DMS153 (cell line): ENCODE results near the gene SEC61A2.
A peak's percentile ranks its signal among the peaks of the same experiment; 100 is the strongest.
"Not testable (repeated sequence)": the region's sequence is repeated elsewhere in the genome, so short reads cannot be mapped to it uniquely, and the experiment has no call there.

Experiments used
- DNase-seq: peaks from one replicate; lab custom pipeline; 2025; lab: John Stamatoyannopoulos, UW

SEC61A2 gene

DNA sequence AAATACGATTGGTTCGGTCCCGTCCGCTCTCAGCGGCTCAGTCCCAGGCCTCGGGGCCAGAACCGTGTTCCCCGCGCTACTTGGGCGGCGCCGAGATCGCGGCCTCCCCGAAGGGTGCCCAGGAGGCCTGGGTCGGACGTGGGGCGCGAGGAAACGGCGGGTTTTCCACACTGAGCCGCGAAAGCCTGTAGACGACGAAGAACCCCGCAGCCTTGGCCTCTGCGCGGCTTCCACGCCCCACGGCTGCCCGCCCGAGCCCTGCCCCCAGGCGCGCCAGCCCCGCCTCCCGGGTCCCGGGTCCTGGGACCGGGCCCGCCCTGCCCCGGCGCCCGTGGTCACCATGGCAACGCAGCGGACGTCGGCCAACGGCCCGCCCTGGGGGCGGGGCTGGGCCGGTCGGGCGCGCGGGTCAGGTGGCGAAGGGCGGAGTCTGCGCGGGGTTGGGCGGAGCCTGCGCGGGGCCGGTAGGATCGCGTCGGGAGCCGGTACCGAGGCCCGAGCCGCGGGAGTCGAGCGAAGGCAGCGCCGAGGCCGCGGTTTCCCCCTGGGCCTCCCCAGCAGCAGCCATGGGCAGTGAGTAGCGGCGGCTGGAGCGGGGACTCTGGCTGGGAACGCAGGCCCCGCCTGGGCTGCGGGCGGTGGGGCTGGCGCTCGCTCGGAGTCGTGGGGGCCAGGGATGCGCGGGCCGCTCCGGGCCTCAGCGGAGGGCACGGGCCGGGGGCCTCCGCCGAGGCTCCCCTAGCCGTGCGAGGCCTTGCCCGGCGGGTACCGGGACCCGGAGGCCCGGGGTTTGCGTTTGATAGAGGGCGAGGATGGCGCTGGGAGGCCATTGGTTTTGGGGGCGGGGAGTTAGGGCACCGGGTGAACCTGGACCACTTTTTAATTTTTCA is at the start of gene SEC61A2:
Gene SEC61A2, plus strand, starts transcription at position 456 of the 890 bp plus-strand sequence. Its CDS starts 111 bp downstream, at position 567.
- peak; percentile 46 for DNase-seq

DNA sequence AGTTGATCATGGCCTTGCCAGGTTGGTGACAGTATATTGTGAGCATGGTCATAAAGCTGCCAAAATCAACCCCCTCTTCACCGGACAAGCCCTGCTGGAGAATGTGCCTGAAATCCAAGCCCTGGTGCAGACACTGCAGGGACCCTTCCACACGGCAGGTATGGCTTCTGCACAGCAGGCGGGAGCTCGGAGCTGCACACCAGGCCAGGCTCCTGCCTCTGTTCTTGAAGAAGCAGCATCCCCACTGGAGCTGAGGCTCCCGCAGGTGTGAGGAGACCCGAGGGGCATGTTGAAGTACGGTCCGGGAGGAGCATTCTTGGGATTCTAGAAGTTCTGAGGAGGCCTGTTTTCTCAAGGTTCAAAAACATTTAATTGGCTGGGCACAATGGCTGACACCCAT is 48.0 kb upstream of the SEC61A2 start:
- no peak for DNase-seq

DNA sequence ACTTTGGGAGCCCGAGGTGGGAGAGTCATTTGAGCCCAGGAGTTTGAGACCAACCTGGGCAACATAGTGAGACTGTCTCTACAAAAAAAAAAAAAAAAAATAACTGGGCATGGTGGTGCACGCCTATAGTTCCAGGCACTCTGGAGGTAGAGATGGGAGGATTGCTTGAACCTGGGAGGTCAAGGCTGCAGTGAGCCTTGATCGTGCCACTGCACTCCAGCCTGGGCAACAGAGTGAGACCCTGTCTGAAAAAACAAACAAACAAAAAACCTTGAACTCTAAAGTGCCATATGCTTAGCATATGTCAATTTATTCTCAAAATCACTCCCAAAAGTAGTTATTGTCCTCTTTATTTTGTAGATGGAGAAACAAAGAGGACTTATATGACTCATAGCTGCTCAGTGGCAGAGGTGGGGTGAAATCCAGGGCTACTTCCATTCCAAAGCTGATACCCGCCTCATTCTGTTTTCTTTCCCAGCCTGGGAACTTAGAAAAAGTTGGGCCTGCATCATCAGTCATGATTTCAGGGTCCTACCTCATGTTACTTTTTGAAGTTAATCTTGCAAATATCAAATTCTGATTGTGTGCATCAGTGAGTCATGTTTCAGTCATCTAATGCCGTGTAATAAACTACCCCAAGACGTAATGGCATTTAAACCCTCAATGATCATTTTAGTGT is 47.5 kb upstream of the SEC61A2 start:
- DNase-seq, result no peak

DNA sequence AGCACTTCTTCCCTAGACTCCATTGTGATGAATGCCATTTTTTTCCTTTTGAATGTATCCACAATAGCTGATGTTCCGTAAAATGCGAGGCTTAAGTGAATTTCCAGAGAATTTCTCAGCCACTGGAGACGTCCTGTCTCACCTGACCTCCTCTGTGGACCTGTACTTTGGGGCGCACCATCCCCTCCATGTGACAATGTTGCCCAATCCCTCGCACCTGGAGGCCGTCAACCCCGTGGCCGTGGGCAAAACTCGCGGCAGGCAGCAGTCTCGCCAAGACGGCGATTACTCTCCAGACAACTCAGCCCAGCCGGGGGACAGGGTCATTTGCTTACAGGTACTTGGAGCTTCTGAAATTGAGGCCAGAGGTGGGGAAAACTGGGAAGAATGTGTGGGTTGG is 40.6 kb upstream of the SEC61A2 start:
- no peak for DNase-seq

DNA sequence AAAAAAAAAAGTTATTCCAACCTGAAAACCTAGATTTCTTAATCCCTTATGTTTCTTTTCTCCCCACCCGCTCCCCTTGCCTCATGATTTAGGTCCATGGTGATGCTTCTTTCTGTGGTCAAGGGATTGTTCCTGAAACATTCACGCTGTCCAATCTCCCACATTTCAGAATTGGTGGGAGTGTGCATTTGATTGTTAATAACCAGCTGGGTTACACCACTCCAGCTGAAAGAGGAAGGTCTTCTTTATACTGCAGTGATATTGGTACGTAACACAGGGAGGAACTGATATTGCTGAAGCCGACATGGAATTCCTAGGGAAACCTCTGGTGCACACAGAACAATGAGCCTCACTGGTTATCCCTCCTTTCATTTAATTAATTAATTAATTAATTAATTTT is 38.1 kb upstream of the SEC61A2 start:
- no peak for DNase-seq

DNA sequence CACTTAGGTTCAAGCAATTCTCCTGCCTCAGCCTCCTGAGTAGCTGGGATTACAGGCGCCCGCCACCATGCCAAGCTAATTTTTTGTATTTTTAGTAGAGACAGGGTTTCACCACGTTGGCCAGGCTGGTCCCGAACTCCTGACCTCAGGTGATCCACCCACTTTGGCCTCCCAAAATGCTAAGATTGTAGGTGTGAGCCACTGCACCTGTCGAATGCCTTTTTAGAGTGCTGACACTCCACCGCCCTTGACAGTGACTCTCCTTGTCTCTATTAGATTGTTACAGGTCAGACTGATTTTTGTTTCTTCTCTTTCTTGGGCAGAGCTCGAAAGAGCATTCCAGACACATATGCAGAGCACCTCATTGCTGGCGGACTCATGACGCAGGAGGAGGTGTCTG is 32.1 kb upstream of the SEC61A2 start:
- DNase-seq, result not testable (repeated sequence)

DNA sequence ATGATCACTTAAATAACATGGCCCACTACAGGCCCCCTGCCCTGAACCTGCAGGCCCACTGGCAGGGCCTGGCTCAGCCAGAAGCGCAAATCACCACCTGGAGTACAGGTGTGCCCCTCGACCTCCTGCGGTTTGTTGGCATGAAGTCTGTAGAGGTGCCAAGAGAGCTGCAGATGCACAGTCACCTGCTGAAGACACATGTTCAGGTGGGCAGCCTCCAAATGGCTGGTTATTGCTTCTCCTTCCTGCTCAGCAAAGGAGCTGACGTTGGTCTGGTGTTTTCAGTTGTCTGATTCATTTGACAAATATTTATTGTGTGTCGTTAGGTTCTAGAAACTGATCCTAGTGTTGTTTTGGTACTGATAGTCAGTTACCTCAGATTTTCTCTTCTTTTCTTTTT is 31.7 kb upstream of the SEC61A2 start:
- DNase-seq, result peak; percentile 8

DNA sequence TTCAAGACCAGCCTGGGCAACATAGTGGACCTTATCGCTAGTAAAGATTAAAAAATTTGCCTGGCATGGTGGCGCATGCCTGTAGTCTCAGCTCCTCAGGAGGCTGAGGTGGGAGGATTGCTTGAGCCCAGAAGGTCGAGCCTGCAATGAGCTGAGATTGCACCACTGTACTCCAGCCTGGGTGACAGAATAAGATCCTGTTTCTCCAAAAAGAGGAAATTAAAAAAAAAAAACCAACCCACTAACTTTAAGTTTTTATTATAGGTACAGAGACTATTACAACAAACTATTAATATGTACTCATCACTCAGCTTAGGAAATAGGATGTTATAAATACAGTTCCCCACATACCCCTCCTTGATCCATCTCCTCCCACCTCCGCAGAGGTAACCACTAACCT is 30.5 kb upstream of the SEC61A2 start:
- no peak for DNase-seq

DNA sequence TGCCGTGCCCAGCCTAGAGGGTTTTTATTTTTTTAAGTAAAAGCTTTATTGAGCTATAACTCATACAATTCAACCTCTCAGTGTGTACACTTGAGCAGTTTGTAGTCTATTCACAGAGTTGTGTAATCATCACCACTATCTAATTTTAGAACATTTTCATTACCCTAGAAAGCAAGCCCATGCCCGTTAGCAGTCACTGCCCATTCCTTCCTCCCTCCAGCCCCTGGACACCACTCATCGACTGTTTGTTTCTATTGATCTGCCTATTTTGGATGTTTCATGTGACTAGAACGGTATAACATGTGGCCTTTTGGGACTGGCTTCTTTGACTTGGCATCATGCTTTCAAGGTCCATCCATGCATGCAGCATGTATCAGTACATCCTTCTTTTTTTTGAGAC is 25.7 kb upstream of the SEC61A2 start:
- no peak for DNase-seq

DNA sequence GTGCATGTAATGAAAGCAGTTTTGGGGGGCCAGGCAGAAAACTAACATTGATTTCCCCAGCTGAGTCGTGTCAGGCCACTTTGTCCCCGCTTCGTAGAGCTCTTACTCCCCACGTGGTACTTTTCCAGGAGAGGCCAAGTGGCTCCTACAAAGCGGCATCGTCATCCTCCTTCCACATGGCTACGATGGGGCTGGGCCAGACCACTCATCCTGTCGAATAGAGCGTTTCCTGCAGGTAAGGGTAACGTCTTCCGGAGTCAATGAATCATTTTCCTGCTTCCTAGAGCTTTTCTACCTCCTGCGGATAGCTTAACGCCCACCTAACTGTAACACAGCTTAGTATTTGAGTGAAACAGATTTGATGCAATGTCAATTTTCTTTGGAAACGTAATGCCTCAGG is 21.7 kb upstream of the SEC61A2 start:
- no peak for DNase-seq

DNA sequence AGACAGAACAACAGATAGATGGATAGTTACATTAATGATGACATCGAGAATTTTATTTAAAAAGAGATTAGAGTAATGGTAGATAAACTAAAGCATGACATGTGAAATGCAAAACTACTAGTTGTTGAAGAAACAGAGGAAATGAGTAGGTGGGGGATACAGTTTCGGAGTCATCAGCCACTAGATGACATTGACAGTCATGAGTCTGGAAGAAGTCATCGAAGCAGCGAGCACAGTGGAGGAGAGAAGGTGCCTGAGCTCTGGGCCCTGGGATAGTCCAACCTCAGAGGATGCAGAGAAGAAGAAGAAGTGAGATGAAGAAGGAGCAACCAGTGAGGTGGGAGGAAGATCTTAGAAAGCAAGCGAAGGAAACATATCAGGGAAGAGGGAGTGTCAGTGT is 20.2 kb upstream of the SEC61A2 start:
- DNase-seq, result no peak

DNA sequence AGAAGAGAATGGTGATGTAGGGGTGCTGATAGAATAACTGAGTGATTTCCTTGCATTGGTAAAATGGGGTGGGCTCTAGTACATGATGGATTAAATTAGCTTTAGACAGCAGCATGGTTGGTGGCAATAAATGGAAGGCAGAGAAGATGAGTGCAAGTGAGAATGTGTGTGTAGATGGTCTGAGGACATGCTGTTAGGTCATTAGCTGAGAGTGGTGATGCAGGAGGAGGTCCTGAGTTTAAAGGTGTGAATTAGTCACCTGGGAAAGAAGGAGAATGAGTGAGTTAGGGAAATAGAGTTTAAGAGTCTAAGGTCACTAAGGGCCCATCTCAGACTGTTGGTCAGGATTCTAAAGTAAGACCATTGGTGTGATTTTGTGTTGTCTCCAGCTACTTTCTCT is 17.9 kb upstream of the SEC61A2 start:
- no peak for DNase-seq

DNA sequence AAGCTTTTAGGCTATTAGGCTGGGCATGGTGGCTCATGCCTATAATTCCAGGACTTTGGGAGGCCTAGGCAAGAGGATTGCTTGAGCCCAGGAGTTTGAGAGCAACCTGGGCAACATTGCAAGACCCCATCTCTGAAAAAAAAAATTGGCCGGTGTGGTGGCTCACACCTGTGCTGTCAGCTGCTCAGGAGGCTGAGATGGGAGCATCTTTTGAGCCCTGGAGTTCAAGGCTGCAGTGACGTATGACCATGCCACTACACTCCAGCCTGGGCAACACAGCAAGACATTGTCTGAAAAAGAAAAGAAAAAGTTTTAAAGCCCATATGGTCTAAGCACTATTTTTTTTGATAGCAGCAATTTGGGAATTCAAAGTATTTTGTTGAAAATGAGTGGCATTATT is 15.8 kb upstream of the SEC61A2 start:
- DNase-seq, result no peak

DNA sequence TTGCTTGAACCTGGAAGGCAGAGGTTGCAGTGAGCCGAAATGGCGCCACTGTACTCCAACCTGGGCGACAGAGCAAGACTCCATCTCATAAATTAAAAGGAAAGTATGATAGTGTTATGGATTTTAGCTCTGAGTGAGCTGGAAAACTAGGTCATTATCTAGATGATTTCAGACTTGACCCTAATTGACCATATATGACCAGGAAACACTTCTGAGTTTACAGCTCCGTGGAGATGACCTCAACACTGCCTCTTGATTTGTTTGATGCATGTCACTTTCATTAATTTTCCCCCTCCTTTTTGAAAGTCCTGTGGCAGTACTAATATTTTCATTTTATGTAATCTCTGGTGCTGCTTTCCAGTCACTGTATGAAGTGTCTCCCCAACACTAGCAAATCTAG is 7.8 kb upstream of the SEC61A2 start:
- no peak for DNase-seq

DNA sequence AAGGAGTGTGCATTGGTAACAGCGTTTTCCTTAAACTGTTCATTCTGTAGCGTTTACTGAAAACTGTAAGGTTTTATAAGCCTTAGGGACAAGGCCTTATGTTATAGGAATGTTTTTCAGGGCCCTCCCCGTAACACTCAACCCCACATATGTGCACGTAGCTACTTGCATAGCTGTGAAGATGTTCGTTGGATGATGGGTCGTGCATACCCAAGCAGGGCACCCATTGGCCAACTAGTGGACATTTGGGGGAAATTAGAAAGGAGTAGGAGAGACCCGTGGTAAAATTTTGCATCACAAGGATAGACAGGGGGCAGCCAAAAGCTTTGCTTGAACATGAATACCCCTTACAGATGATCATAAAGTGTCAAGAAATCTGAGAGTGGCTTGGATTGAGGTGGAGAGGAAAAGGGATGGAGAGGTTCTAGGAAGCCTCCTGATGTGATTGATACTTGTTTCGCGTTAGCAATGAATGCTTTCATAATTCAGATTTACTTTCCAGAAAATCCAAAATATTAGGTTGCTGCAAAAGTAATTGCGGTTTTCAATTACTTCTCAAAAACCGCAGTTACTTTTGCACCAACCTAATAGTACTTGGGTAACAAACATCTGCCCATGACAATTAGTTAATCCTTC is 878 bp downstream of the SEC61A2 start:
- peak; percentile 0 for DNase-seq

DNA sequence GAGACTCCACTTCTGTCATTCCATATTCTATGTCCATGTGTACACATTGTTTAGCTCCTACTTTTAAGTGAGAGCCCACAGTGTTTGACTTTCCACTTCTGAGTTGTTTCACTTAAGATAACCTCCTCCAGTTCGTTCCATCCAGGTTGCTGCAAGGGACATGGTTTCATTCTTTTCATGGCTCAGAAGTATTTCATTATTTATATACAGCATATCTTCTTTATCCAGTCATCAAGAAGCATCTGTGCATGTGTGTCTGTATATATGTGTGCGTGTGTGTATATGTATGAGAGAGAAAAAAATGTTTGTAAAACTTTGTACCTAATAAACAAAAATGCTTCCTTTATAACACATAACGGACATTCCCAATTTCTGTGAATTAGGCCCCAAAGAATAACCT is 6.2 kb downstream of the SEC61A2 start:
- DNase-seq, result no peak

DNA sequence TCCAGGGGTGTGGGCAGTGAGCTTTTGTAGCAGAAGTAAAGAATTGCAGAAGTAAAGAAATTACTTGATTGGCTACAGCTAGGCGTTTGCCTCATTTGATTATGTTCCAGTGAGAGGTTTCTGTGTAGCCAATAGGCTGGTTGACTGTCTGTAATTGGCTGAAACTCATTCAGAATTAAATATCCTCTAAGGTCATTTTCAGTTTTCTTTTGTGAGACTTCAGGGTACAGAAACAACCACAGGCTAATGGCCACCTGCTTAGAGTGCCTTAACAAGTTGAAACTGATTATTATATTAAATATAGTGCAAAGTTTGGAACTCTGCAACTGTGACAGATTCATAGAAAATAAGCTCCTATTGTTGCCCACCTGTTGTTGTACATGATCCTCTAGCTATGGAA is 10.6 kb downstream of the SEC61A2 start:
- DNase-seq, result no peak

DNA sequence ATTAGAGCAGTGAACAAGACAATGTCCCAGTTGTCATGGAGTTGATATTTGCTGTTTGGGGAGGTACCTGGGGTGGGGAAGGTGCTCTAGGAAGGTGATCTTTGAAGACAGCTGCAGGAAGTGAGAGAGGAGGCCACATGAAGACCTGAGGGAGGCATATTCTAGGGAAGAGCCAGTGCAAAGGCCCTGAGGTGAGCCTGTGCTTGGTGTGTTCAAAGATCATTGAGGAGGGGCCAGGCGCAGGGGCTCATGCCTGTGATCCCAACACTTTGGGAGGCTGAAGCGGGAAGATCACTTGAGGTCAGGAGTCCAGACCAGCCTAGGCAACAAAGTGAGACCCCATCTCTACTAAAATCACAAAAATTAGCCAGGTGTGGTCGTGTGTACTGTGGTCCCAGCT is 15.1 kb downstream of the SEC61A2 start:
- no peak for DNase-seq

DNA sequence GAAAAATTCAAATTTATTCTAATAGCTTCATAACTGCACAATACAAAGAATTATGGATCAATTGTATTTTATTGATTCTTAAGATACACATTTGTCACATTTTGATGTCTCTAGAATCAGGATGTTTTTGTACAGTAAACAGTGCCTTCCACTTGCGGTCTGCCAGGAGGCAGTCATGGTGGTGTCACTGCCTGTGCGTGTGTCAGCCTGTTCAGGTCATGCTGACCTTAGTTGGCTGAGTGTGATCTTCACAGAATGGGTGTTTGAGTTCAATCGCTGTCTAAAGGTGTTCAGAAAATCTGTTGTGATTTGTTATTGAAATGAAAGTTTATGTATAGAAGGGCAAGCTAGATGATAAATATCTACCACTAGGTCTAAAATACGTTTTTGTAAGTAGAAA is 20.7 kb downstream of the SEC61A2 start:
- no peak for DNase-seq

DNA sequence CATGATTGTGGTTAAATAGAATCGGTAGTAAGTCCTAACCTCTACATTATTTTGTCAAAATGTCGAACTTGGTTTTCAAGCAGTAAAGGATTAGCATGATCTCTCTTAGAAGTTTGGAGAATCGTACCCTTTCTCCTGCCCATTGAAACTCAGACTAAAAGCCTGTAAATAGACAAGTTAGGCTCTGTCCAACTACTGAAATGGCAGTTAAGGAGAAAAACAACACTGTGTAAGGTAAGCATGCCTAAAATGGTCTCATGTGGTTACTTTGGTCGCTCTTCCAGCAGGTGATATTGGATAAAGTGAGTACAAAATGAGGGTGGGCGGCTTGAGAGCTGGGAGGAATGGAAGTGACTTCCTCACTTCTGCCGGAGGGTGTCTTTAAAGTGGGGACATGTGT is 25.0 kb downstream of the SEC61A2 start:
- no peak for DNase-seq

DNA sequence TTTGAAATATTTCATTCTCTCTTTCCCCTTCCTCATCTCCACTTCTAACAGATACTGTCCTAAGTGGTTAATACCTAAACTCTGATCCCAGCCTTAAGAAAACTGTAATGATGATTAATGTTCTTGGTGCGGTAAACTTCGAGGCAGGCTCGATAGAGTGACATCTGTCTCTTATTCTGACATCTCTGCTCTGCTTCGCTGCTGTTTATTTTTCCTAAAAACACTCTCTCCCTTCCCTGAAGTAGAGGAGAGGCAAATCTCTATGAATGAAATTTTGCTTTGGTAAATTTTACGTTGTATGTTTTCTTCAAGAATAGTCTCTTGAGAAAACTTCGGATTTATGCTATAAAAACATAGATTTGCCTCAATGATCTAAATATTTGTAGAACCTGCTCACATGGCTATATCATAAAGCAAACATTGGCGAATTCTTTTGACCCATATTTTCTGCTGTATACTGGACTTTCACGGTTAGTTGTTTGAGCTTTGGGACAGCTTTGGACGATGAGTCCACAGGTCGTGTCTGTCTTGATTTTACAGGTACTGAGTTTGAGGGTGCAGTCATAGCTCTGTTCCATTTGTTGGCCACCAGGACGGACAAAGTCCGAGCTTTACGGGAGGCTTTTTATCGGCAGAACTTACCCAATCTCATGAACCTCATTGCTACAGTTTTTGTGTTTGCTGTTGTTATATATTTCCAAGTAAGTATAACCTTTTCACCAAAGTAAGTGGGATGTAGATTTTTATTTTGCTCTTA is 27.1 kb downstream of the SEC61A2 start:
- DNase-seq, result no peak

DNA sequence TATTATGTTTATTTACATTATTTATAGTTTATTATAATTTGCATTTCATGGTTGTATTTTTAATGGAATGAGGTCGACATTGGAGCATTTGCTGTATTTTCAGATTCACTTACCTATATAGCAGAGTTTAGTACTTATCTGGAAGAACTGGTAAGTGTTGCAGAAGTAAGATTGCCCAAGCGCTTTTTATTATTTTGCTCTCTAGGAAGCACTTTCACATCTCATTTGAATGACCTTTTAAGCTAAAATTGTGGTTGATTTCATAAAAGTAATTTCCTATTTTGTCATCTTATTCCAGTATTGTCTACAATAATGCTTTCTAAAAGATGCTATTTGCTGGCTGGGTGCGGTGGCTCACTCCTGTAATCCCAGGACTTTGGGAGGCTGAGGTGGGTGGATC is 28.6 kb downstream of the SEC61A2 start:
- no peak for DNase-seq
